LNCAP (cell line): ENCODE measurements around the gene CTDSPL.

Experiments used
- TF ChIP-seq, protein P1 (sequence below): fragments of 450-650 bp; IDR thresholded peaks from 2 replicates; pipeline ENCODE4 v1.5.1; 2017; ENCODE audit warnings: mild to moderate bottlenecking

Gene CTDSPL

DNA sequence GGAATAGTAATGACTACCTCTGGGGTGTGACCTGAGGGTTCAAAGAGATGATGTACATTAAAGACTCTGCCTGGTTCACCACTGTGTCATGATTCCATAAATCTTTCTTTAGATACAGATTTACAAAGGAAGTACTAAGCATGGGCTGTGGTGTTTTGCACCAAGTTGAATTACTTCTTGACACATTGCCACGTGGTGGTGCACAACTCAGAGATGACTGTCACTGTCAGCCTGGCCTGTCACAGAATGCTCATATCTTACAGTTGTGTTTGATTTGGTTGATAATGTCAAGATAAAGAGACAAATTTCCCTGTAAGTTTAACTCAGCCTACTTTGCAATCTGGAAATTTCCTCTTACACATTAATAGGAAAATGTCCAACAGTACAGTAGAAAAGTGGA is 3.2 kb downstream of the CTDSPL start:
- TF ChIP-seq, protein P1, sequence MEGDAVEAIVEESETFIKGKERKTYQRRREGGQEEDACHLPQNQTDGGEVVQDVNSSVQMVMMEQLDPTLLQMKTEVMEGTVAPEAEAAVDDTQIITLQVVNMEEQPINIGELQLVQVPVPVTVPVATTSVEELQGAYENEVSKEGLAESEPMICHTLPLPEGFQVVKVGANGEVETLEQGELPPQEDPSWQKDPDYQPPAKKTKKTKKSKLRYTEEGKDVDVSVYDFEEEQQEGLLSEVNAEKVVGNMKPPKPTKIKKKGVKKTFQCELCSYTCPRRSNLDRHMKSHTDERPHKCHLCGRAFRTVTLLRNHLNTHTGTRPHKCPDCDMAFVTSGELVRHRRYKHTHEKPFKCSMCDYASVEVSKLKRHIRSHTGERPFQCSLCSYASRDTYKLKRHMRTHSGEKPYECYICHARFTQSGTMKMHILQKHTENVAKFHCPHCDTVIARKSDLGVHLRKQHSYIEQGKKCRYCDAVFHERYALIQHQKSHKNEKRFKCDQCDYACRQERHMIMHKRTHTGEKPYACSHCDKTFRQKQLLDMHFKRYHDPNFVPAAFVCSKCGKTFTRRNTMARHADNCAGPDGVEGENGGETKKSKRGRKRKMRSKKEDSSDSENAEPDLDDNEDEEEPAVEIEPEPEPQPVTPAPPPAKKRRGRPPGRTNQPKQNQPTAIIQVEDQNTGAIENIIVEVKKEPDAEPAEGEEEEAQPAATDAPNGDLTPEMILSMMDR = no peak

DNA sequence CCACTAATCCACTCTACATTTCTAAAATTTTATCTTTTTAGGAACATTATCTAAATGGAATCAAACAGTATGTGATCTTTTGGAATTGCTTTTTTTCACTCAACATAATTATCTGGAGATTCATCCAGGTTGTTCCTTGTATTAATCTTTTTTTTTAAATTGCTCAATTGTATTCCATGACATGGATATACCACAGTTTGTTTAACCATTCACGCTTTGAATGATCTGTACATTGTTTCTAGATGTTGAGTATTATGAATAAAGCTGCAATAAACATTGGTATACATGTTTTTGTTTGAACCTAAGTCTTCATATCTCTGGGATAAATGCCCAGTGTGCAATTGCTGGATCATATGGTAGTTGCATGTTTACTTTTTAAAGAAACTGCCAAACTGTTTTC is 5.5 kb downstream of the CTDSPL start:
- TF ChIP-seq, protein P1 = no peak

DNA sequence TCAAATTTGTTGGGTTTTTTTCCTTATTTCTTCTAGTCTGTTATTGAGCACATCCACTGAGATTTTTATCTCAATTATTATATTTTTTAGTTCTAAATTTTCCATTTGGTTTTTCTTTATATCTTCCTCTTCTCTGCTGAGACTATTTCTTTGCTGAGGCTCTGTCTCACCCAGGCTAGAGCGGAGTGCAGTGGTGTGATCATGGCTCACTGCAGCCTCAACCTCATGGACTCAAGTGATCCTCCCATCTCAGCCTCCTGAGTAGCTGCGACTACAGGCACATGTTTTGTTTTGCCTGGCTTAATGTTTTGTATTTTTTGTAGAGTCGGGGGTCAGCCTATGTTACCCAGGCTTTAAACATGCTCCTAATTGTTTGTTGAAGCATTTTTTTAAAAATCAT is 10.2 kb downstream of the CTDSPL start:
- TF ChIP-seq, protein P1 = no peak

DNA sequence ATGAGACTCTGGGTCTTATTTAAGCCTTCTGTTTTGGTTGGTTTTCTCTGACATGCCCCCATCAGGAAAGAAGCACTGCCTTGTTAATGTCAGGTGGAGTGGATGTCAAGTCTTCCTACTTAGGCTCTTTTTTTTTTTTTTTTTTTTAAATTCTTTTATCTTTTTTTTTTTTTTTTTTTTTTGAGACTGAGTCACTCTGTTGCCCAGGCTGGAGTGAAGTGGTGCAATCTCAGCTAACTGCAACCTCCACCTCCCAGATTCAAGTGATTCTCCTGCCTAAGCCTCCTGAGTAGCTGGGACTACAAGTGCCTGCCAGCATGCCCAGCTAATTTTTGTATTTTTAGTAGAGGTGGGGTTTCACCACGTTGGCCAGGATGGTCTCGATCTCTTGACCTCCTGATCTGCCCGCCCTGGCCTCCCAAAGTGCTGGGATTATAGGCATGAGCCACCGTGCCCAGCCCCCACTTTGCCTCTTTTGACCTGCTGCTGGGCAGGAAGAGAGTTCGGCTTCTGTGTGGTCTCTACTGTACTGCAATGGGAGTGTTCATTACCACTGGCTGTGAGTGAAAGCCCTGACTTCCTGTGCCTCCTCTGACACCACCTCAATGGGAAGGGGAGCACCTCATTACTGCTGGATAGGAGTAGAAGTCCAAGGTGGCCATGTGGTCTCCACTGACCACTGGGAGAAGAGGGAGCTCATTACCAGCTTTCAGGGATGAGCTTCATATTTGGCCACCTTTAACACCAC is 10.9 kb downstream of the CTDSPL start:
- TF ChIP-seq, protein P1 = no peak

DNA sequence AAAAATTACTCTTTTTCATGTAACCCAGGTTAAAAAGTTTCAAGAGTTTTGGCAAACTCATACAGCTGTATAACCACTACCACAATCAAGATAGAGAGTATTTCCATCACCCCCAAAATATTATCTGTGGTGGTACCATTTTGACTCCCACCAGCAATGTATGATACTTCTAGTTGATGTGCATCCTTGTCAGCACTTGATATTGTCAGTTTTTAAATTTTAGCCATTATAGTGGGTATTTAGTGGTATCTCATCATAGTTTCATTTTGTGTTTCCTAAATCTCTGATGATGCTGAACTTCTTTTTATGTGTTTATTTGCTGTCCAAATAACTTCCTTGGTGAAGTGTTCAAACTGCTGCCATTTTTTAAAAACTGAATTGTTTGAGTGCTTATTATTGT is 14.6 kb downstream of the CTDSPL start:
- TF ChIP-seq, protein P1 = no peak

DNA sequence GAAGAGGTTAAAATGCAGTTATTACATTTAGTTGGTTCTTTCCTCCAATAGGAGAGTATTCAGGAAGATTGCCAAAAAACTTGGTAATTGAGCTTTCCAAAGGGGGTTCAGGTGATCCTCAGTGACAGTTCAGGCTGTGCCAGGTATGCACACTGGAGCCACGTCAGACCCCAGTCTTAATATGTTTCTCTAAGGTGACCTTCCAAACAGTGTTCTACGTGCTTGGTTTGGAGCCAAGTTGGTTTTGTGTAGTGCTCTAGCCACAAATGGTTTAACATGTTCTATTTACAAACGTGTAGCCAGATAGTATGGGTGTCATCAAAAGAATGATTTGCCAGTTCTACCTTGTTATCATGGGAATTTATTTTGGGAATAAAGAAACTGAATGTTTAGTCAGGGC is 21.0 kb downstream of the CTDSPL start:
- TF ChIP-seq, protein P1 = no peak

DNA sequence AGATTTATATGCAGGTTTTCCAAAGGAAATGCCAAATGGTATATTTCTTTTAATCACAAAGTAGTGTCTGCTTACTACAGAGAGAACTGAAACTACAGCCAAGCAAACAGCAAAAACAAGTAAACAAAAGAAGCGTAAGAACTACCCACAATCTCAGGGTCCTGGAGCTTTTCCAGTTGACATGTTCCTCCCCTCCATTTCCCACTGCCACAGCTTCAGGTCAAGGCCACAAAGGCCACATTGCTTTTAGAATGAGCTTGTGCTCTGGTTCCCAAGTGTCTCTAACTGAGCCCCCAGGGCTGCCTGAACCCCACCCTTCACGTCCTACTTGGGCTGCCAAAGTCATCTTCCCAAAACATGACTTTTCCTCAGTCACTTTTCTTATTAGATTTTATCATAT is 24.1 kb downstream of the CTDSPL start:
- TF ChIP-seq, protein P1 = no peak

DNA sequence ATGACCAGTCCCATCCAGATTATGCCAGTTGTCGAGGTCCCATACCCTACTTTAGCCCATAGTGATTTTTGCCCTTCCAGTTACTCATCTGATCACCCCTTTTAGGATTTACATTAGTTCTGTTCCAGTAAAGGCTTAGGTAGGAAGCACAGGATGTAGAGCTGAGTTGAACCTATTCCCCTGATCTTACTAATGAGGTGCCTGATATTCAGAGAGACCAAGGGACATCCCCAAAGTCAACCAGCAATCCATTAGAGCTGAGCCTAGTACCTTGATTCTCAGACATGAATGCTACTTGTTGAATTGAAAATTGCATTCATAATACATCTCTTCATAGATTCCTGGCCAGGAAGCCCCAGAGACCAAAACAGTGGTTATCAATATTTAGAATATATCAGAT is 24.7 kb downstream of the CTDSPL start:
- TF ChIP-seq, protein P1 = no peak
